GM19239 (cell line): ENCODE data around the gene DIDO1.

Experiments
- DNase-seq: peaks from one replicate; pipeline ENCODE4 v3.0.0; 2011; ENCODE audit warnings: low spot score; ENCODE audit not compliant: insufficient read length
- FAIRE-seq: peaks from 2 replicates; lab custom pipeline; 2011; peaks lifted over from hg19 to GRCh38; lab: Jason Lieb, UNC

The DIDO1 gene

GRCh38 chr20:62952373-62952967 lies 26.2 kb upstream of the DIDO1 start, which contains the start of gene SLC17A9:
SLC17A9 (plus strand) TSS chr20:62952709; CDS start chr20:62952831, 122 bp downstream.
- FAIRE-seq (peak; percentile 62), DNase-seq (peak; percentile 85)

GRCh38 chr20:62951896-62952372 lies 25.6 kb upstream of the DIDO1 start:
- DNase-seq: no peak
- no peak for FAIRE-seq

GRCh38 chr20:62951143-62951895 lies 25.0 kb upstream of the DIDO1 start:
- DNase-seq (no peak), FAIRE-seq (no peak)

GRCh38 chr20:62950741-62951140 lies 24.4 kb upstream of the DIDO1 start:
- no peak for FAIRE-seq

GRCh38 chr20:62949962-62950361 lies 23.7 kb upstream of the DIDO1 start:
- DNase-seq (no peak), FAIRE-seq (no peak)

More at GRCh38 chr20:62950741-62951140, 24.4 kb upstream of the DIDO1 start:
- DNase-seq: no peak

GRCh38 chr20:62949153-62949821 lies 23.0 kb upstream of the DIDO1 start:
- FAIRE-seq: no peak
- no peak for DNase-seq

GRCh38 chr20:62947532-62948300 lies 21.4 kb upstream of the DIDO1 start:
- FAIRE-seq: no peak
- no peak for DNase-seq

GRCh38 chr20:62946918-62947317 lies 20.6 kb upstream of the DIDO1 start:
- DNase-seq: no peak
- FAIRE-seq: no peak

- FAIRE-seq (no peak), DNase-seq (no peak)
These were observed 19.6 kb upstream of the DIDO1 start for GRCh38 chr20:62945771-62946339.

GRCh38 chr20:62944746-62945145 lies 18.4 kb upstream of the DIDO1 start:
- FAIRE-seq: no peak
- no peak for DNase-seq

- DNase-seq: no peak
- no peak for FAIRE-seq
These were observed 17.9 kb upstream of the DIDO1 start for GRCh38 chr20:62944184-62944583.

- no peak for FAIRE-seq
These were observed 17.1 kb upstream of the DIDO1 start for GRCh38 chr20:62943396-62943795.

GRCh38 chr20:62942456-62942855 lies 16.2 kb upstream of the DIDO1 start:
- FAIRE-seq: no peak
- no peak for DNase-seq

More at GRCh38 chr20:62943396-62943795, 17.1 kb upstream of the DIDO1 start:
- no peak for DNase-seq

- DNase-seq (no peak), FAIRE-seq (peak; percentile 8)
These were observed 15.5 kb upstream of the DIDO1 start for GRCh38 chr20:62941792-62942191.

GRCh38 chr20:62940875-62941274 lies 14.6 kb upstream of the DIDO1 start:
- no peak for DNase-seq
- FAIRE-seq: no peak

GRCh38 chr20:62938105-62938888 lies 12.0 kb upstream of the DIDO1 start, which contains the start of gene GID8:
GID8 (plus strand) TSS chr20:62938147; CDS start chr20:62941503, 3,356 bp downstream.
- peak; percentile 23 for FAIRE-seq
- no peak for DNase-seq

GRCh38 chr20:62937268-62938104 lies 11.2 kb upstream of the DIDO1 start:
- peak; percentile 91 for FAIRE-seq

GRCh38 chr20:62935968-62936585 lies 9.8 kb upstream of the DIDO1 start:
- no peak for FAIRE-seq
- DNase-seq: no peak

More at GRCh38 chr20:62937268-62938104, 11.2 kb upstream of the DIDO1 start:
- peak; percentile 90 for DNase-seq
